GM19468 (cell line): ENCODE data around the gene GOLGA1.
"Not testable (repeated sequence)": the region's sequence is repeated elsewhere in the genome, so short reads cannot be mapped to it uniquely, and the experiment has no call there.

Experiments used
- ATAC-seq: cut with Tn5 transposase; IDR thresholded peaks from one replicate; pipeline ENCODE4 v1.9.1; 2021; ENCODE audit warnings: mild to moderate bottlenecking, moderate library complexity, moderate number of reproducible peaks; ENCODE audit not compliant: unreplicated experiment; ENCODE audit errors: extremely low read depth

Gene GOLGA1

GRCh38 chr9:124940894-124941678 lies at the start of gene GOLGA1:
GOLGA1 (minus strand) TSS chr9:124941083; CDS start chr9:124938711, 2,372 bp downstream.
- peak; percentile 57 for ATAC-seq

DNA sequence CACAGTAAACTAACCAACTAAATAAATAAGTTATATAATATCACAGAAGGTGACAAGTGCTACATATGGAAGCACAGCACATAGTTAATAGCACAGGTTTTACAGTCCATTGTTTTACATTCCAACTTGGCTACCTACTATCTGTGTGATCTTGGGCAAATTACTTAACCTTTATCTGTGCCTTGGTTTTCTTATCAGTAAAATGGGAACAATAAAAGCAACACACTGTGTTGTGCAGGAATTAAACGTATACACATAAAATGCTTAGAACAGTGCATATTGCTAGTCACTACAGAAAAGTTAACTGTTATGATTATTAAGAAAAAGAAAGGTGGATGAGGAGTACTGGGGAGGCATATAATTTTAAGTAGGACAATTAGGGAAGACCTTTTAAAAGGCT lies 42.8 kb upstream of the GOLGA1 start:
- ATAC-seq: no peak

- ATAC-seq: no peak
Observed at GRCh38 chr9:124980431-124980830, 39.5 kb upstream of the GOLGA1 start.

GRCh38 chr9:124975131-124975530 lies 34.2 kb upstream of the GOLGA1 start:
- ATAC-seq: no peak

DNA sequence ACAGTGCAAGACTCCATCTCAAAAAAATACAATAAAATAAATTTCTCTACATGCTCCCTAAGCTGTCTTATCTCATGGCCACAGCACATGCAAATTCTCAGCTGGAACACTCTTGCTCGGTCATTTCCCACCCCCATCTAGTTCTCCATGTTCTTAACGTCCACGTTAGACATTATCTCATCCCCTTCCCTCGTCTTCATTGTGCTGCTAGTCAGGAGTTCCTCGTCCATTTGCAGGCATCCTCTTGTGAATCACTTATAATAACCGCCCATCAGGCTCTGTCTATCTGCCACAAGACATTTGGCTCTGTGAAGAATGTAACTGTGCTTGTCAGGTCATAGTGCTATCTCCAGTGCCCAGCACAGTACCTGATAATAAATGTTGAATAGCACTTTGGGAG lies 32.9 kb upstream of the GOLGA1 start:
- no peak for ATAC-seq

DNA sequence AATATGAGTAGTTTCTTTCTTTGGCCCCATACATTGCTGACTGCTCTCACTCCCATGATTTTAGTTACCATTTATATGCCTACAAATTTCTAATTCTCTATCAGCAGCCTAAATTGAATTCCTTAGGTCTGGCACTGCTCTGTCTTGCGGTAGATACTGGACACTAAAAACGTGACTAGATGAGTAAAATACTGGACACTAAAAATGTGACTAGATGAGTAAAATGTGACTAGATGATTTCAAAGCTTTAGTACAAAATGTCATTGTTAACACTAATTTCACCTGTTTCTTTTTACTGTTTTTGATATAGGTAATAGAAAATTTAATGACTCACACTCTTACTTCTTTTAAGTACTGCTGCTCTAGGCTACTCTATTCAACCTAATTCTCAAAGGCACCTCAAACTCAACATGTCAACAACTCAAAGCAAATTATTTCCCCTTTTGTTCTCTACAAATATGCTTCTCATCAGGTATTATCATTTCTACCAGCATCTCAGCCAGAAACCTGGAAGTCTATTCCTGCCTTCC lies 31.4 kb upstream of the GOLGA1 start:
- no peak for ATAC-seq

DNA sequence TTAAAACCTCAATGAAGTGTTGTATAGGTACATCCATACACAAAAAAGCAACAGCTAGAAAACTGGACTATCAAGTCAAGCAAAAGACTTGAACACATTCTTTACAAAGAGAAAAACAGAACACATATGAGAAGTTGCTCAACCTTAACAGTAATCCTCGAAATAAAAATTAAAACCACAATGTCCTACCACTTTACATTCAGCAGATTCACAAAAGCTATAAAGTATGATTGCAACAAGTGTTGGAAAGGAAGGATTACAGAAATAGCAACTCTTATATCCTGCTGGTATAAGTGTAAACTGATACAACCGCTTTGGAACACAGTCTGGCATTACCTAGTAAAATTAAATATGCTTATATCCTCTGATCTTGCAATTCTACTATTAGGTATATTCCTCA lies 28.5 kb upstream of the GOLGA1 start:
- no peak for ATAC-seq

- no peak for ATAC-seq
Observed at GRCh38 chr9:124968238-124968637, 27.4 kb upstream of the GOLGA1 start.

DNA sequence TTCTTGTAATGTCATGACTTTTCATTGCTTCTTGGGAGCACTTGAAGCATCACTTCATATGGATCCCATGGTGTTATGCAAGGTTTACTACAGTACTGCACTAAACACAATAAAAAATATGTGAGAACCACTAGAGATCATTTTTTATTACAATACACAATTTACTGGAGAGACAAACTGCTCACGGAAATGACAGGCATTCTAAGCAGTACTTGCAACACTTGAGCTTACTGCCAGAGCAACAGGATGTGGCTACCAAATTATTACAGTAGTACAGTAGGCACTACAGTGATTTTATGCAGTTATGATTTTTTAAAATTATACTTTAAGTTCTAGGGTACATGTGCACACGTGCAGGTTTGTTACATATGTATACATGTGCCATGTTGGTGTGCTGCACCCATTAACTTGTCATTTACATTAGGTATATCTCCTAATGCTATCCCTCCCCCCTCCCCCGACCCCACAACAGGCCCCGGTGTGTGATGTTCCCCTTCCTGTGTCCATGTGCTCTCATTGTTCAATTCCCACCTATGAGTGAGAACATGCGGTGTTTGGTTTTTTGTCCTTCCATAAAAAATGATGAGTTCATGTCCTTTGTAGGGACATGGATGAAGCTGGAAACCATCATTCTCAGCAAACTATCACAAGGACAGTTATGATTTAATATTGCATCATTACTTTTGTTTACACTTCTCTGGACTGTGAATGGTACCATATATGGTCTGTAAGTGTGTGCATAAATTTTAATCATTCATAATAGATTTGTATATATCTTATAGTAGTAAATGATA lies 25.1 kb upstream of the GOLGA1 start:
- ATAC-seq: not testable (repeated sequence)

GRCh38 chr9:124964604-124965003 lies 23.7 kb upstream of the GOLGA1 start:
- no peak for ATAC-seq

- no peak for ATAC-seq
Observed at GRCh38 chr9:124964056-124964455, 23.2 kb upstream of the GOLGA1 start.

DNA sequence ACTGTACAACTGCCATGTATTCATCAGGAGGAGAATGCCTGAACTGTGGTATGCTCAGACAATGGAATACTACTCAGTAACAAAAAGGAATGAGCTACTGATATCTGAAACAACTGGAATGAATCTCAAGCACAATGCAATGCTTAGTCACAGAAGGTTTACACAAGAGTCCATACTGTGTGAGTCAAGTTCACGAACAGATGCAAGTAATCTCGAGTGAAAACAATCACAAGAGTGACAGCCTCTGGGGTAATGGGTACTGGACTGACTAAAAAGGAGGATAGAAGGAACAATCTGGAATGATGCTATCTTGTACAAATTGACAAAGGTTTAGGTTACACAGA lies 19.5 kb upstream of the GOLGA1 start:
- no peak for ATAC-seq

DNA sequence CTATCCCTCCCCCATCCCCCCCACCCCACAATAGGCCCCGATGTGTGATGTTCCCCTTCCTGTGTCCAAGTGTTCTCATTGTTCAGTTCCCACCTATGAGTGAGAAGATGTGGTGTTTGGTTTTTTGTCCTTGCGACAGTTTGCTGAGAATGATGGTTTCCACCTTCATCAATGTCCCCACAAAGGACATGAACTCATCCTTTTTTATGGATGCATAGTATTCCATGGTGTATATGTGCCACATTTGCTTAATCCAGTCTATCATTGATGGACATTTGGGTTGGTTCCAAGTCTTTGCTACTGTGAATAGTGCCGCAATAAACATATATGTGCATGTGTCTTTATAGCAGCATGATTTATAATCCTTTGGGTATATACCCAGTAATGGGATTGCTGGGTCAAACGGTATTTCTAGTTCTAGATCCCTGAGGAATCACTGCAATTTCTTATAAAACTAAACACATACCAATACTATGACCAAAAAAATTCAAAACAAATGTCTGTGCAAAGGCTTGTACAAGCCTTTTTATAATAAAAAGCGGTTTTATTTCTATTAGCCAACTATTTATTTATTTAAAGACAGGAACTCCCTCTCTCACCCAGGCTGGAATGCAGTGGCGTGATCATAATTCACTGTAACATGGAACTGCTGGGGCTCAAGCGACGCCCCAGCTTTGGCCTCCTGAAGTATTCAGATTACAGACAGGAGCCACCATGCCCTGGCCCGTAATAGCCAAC lies 19.0 kb upstream of the GOLGA1 start:
- ATAC-seq: not testable (repeated sequence)

DNA sequence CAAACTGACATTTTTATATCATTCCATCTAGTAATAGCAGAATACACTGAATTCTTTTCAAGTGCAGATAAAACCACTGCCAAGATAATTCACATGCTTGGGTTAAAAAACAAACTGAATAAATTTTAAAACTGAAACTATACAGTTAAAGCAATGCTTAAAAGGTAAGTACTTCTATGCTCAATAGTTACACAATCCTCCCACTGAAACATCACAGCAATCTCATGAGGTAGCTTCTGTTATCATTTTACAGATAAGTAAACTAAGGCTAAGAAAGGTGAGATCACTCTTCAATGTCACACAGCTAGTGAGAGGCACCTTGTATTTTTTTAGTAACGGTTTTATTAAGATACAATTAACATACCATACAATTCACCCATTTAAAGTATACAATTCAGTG lies 13.4 kb upstream of the GOLGA1 start:
- ATAC-seq: no peak

DNA sequence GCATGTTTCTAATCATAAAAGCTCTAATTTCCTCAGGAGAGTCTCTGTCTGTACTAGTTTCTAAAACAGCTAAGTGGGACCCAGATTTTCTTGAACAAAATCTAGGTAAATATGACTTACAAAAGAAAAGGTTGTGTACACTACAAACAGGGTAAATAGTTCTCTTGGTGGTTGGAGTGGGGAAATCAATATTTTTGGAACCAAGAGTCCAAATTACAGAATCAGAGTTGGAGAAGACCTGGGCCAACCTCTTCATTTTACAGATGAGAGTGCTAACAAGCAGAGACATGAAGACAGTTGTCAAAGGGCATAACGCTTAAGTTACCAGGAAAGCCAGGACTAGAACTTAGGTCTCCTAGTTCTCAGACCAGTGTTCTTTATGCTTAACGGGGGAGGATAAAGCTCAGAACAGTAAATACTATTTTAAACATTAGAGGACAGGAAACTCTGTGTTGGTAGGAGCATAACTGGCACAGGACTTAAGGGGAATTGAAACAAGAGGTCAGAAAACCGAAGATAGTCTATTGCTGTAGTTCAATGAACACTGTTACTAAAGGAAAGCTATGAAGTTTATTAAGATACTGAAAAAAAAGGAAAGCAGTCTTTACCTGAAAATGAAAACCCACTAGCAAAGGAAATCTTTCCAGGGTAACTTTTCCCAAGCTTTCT lies 9.3 kb upstream of the GOLGA1 start:
- ATAC-seq: no peak

GRCh38 chr9:124949387-124949786 lies 8.5 kb upstream of the GOLGA1 start:
- ATAC-seq: no peak

DNA sequence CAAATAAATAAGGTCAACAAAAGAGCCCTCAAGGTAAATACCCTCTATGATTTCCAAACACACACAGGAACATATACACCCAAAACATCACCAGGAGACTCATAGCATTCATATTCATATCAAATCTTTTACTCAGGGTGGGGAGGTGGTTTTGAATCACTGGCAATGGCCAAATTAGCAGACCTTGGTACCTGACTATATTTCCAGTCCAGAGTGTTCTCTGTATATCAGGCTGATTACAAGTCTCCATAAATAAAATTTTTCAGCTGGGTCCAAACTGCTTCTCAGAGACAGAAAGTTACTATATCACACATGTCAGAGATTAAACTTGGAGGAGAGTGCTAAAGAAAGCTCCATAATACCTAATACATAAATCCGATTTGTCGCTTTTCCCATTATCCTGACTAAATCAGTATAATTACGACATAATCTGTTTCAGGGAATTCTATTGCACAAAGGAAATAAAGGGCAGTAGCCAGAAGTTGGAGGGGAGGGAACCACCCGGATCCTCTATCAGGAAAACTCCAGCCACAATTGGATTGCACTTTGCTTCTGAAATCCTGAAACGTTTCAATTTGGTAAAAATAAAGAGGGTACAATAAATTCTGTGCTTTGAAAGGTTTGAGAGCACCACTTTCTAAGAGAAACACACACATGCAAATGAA lies 7.0 kb upstream of the GOLGA1 start:
- ATAC-seq: no peak

DNA sequence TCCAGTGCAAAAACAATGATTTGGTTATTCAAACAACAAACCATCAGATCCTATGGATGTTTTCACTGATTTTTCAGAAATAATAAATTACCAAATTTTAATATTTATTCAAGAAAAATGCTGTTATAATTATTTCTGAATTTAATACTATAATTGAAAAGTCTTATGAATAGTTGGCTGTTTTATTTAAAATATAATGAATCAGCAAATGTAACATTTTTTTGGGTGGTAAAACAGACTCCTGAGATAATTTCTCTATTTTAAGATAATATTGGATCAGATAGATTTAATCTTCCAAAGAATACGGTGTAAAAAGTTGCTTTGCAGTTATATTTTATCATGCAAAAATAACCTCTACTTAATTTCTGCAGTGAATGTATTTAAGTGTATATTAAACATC lies 5.3 kb upstream of the GOLGA1 start:
- no peak for ATAC-seq

DNA sequence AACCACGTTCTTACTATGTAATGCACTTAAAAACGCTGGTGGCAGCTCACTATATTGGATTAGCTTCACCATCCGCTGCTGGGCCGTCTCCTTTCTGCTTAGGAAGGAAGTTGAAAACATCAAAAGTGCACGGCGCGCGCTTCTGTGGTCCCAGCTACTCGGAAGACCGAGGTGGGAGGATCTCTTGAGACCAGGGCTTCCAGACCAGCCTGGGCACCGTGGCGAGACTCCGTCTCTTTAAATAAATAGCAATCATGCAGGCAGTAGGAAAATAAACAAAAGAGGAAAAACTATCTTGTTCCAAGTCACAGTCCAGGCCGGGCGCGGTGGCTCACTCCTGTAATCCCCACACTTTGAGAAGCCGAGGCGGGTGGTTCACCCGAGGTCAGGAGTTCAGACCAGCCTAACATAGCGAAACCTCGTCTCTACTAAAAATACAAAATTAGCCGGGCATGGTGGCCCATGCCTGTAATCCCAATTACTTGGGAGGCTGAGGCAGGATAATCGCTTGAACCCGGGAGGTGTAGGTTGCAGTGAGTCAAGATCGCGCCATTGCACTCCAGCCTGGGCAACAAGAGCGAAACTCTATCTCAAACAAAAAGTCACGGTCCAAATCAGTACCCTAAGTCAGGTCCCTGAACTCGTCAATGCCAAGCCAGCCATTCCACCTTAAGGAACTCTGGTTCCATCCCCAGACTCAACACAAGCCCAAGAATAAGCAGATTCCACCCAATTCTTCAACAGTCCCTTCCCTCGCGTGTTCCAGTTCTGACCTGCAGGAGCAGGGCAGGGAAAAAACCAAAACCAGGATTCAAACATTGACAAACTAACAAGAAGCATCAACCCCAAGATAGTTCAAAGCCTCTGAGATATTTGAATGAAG lies 1.0 kb upstream of the GOLGA1 start:
- ATAC-seq: no peak
